ENCODE data around the gene RARRES1.
"Not testable (repeated sequence)": the region's sequence is repeated elsewhere in the genome, so short reads cannot be mapped to it uniquely, and the experiment has no call there.

RARRES1 gene

DNA sequence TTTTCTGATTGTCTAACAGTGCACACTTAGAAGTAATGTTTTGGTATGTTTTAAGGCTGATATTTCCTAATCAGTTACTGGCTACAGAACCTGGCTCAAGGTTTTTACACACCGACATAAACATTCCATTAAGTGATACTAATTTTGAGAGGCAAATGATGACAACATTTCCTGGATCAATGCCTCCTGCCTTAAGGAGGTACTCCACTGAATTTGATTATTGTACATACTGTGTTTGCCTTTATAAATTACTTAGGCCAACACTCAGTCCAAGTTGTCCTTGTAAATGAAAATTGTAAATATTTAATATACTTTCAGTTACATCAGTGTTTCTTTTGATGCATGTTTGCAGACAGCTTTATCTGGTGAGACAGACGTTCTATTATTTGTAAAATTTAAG, 35.6 kb downstream of the RARRES1 start:
- DNase-seq (ENCODE audit: low read depth in 2 of 3, low spot score in 2 of 3): no peak

DNA sequence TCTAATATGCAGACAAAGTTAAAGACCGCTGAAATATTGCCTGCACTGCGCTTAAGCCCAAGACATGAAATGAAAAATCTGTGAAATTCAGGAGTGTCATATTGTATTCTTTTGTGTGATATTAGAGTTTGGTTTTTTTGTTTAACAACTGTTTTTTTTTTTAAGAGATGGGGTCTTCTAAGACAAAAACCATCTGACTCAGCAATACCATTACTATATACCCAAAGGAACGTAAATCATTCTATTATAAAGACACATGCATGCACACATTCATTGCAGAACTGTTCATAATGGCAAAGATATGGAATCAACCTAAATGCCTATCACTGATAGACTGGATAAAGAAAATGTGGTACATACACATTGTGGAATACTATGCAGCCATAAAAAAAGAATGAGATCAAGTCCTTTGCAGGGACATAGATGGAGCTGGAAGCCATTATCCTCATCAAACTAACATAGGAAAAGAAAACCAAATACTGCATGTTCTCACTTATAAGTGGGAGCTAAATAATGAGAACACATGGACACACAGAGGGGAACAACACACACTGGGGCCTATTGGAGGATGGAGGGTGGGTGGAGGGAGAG, 38.3 kb downstream of the RARRES1 start:
- DNase-seq (ENCODE audit: low read depth in 2 of 3, low spot score in 2 of 3): not testable (repeated sequence)

DNA sequence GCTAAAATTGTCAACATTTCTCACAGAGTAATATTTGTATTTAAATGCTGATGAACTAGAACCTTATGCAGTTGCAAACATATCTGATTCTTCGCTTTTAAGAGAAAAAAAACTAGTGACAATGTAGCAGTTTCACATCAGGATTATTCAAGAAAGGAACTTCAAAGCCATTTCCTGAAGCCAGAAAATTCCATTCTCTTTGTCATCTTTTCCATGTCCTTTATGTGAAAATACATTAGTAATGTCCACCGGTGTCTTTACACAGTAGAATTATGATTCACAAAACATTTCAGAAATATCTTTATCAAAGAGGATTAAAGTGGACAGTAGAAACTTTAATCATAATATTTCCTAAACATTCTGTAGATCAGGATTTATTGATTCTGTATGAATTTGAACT, 47.1 kb downstream of the RARRES1 start:
- no peak for DNase-seq (ENCODE audit: low read depth in 2 of 3, low spot score in 2 of 3)

DNA sequence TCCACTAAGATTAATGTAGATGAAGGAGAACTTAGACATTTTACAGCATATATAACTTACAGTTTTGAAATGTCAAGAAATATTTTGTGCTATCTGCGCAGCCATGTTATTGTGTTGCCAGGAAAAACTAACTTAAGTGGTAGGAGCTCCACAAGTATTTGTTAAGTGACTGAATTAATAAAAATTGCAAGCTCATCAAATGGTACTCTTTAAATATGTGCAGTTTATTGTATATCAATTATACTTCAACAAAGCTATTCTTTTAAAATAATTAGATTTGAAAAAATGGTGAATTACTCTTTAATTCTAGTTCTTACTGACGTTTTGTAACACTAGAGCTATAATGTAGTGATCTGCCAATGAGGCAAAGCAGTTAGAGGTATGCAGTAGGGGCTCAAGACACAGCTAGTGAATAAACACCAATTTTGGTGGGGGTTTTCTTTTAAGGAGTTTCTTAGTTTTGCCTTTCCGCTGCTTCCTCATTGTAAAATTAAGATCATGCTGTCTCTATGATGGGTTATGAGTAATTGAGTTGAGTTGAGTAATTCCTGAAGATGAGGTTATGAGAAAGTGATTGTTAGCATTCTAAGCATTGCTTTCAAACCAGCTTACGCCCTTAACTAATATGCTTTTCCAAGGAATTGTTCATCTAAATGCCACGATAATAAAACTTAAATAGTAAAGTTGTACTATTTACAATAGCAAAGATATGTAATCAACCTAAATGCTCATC, 48.9 kb downstream of the RARRES1 start:
- no peak for DNase-seq (ENCODE audit: low read depth in 2 of 3, low spot score in 2 of 3)

DNA sequence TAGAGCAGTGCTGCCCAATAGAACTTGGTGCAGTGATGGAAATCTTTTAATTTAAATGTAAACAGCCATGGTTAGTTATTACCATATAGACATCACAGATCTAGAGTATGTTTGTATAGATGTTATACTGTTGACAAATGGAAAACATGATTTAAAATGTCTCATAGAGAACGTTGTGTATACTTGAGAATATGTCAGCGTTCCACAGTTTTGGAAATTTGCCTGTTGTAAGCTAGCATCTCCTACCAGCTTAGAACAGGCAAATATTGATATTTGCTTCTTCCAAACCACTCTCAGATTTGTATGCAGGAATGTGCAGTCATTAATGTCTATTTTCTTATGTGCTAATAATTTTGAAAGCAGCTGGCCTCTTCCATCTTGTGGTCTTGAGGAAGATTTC, 51.4 kb downstream of the RARRES1 start:
- no peak for DNase-seq (ENCODE audit: low read depth in 2 of 3, low spot score in 2 of 3)

DNA sequence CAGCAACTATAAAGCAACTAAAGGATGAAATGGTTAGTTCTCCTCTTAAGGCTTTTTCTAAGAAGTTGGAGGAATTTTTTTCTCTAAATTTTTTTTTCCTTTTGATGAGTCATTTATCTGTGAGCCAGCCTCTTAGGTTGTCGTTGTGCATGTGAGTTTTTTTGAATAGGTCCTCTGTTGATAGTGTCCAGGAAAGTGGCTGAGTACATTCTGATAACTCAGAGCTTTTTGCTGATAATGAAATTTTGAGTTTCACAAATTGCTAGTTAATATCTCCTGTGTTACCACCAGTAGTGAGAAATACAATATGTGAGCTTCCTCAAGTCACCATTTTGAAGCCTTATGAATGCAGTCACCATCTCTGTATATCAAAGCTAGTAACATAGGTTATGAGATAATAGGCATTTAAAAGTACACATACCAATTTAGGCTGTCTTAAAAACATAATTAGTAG, 52.7 kb downstream of the RARRES1 start:
- no peak for DNase-seq (ENCODE audit: low read depth in 2 of 3, low spot score in 2 of 3)

DNA sequence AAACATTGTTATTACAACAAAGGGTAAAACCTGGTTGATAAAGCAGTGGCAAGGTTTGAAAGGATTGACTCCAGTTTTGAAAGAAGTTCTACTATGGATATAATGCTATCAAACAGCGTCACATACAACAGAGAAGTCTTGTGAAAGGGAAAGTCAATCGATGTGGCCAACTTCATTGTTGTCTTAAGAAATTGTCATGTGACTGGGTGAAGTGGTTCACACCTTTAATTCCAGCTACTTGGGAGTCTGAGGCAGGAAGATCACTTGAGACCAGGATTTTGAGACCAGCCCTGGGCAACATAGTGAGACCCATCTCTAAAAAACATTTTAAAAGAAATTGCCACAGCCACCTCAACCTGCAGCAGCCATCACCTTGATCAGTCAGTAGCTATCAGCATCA, 53.6 kb downstream of the RARRES1 start:
- DNase-seq (ENCODE audit: low read depth in 2 of 3, low spot score in 2 of 3): no peak

DNA sequence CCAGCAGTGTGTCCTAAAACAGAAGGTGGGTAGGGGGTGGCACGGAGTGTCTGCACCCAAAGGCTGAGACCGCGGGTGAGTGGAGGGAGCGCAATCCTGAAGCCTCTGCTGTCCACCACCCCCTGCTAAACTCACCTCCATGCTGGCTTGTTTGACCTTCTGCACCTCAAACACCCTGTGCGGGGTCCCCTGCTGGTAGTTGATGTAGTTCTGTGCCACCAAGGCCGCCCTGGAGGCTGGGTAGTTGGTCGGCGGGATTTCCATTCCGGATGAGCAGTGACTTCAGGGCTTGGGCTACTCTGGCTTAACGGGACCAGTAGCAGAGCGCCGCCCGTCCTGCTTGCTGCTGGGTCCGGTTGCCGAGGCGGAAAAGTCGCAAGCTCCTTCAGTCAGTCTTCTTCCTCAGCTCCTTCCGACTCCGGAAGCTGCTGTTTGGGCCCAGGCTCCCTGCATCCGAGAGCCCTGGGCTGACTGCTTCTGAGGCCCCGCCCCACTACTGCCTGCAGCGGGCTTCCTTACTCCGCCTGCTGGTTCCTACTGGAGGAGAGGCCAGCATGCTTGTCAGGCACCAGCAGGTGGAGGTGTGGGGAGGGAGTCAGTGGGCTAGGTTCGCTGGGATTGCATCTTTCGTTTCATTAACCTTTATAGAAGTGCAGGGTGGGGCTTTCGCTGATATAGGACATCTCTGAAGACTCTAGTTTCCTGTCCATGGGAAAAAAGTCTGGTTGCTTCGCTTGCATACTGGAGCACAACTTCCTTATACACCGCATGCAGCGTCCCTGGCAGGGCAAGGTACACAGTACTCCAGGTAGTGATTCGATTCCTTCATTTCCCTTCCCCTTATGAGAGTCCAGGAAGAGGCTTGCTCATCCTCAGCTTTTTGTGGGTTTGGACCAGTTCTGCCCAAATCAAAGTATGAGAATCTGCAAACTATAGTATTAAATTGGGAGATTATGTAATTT, 59.8 kb downstream of the RARRES1 start, which contains the start of gene LXN:
Gene LXN, minus strand, starts transcription at position 434 of the 962 bp plus-strand sequence. Its CDS starts 170 bp downstream, at position 264.
- DNase-seq (ENCODE audit: low read depth in 2 of 3, low spot score in 2 of 3): peak; percentile 26 to 64 (median 49)

DNA sequence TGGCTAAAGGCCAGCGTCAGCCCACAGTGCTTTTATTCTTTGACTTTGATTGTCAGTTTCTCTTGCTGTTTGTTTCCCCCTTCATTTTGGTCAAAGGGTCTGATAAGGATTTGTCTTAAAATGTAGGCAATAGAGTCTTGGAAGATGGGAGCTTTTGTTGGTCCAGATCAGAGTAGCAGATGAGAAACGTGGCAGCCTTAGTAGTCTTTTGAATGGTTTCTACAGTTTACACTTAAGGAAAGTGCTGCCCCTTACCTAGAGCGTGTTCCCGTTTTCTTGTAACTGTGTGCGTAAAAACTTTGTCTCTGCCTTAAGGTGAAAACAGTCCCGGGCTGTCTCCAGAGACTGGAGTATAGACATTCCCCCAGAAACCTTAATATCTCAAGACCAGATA, 60.4 kb downstream of the RARRES1 start:
- no peak for DNase-seq (ENCODE audit: low read depth in 2 of 3, low spot score in 2 of 3)

DNA sequence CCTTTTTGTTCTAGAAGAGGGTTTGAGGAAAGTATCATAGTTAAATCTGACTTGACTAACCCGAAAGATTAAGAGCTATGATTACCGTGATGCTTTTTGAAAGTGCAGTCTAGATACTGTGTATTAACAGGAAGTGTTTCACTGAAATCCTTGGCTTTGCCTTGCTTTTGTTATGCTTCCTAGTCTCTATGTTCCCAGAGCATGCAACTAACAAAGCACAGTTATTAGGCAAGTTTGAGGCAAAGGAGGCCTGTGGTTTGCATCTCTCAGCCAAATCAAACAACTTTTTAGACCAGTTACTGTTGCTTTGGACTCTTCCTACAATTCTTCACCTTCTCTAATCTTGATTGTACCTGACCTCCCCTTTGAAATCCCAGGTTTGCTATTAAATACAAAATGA, 63.8 kb downstream of the RARRES1 start:
- DNase-seq (ENCODE audit: low read depth in 2 of 3, low spot score in 2 of 3): no peak

DNA sequence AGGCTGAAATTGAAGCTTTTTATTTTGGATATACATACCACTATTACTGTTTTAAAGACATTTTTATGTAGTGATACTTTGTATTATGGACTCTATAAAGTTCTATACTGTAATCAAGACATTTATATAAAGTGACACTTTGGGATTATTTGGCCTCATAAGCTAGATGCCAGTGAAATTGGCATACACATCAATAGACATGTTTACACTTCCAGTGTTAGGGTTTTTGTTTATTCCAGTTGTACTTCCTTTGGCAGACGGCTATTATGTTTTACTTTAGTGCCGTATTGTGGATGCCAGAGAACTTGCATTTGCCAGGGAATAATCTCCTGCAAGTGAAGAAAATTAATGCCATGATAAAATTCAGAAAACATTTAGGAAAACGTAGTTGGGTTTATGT, 65.8 kb downstream of the RARRES1 start:
- no peak for DNase-seq (ENCODE audit: low read depth in 2 of 3, low spot score in 2 of 3)

DNA sequence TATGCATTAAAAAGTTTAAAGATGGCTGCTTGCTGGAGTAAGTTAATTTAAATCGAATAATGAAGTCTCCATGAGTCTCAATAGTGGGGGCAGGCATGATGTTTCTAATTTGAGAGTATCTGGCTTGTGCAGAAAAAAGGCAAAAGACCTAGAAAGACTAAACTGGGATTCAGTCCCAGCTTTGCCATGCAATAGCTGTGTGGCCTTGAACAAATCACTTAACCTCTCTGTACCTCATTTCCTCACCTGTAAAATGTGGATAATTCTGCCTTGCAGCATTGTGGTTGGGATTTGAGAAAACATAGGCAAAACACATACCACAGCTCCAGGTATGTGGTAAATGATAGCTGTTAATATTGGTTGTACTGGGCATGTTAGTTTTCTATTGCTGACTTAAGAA, 68.4 kb downstream of the RARRES1 start:
- DNase-seq (ENCODE audit: low read depth in 2 of 3, low spot score in 2 of 3): no peak

DNA sequence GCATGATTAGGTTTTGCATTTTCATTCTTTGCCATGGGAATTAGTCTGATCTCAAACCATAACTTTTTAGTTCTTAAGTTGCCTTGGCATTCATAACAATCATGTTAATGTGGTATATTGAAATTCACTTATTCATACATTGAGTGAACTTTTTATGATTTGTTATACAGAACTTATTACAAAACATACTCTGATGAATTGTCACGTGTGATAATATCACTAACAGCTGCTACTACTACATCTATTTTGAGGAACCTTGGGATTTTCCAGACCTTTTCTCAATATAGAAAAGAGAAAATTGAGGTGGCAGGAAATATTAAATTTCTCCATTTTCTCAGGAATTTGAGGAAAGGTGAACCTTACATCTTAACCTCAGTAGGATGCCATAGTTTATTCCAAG, 69.0 kb downstream of the RARRES1 start:
- DNase-seq (ENCODE audit: low read depth in 2 of 3, low spot score in 2 of 3): no peak

DNA sequence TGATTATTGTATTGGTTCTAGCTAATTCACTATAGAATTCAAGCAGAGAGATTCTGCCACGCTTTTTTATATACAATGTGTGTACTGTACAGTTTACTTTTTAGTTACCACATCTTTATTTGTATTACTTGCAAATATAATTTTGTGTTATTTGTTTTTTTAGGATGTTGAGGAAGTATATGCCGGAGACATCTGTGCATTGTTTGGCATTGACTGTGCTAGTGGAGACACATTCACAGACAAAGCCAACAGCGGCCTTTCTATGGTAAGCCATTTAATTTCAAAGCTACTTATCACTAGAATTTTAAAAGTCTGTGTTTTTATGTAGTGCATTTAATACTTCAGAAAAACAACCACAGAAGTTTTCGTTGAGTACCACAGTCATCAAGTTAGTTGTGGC, 71.5 kb downstream of the RARRES1 start:
- DNase-seq (ENCODE audit: low read depth in 2 of 3, low spot score in 2 of 3): no peak

DNA sequence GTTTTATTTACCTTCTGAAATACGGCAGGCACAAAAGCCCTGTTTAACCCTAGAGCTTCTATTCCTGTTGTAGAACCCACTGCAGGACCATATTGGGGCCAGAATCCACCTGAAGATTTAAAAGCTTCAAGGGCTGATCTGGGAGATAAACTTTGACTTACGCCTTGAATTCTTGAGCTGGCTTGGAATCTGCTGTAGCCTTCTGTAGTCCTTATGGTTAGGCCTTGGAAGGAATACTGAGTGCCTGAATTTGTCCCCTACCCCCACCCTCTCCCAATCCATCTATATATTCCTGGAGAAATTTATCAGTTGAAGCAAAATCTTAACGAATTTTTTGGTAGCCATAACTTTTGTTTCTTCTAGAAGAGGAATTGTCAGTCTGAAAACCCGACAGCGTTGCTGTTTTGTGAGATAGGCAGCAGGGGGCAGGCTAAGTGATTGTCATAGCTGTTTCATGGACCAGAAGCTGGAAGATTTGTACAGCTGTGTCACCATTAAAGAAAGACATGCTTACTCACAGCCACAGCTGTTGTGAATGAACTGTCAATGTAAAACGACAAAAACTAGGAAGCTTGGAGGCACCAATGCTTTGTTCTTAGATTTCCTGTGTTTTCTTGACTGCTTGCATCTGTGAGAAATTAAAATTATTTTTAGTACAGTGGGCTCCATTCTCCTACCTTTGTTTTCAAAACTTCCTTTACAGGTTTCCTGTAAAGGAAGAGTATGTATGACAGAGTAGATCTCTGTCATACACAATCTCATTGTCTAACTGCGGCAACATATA, 72.6 kb downstream of the RARRES1 start:
- DNase-seq (ENCODE audit: low read depth in 2 of 3, low spot score in 2 of 3): no peak

DNA sequence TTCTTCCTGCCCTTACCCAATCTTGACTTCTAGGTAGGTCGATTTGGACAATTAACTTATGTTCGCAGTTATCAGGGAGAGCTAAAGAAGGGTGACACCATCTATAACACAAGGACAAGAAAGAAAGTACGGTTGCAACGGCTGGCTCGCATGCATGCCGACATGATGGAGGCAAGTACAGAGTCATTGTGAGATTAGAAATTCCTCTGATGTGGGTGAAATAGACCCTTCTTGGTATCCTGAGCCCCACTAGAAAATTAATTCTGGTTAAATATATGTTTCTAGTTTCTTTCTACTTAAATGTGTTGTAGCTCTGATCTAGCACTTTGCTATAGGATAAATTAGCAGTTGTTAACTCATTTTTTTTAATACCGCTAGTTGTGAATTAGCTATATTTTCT, 73.4 kb downstream of the RARRES1 start:
- DNase-seq (ENCODE audit: low read depth in 2 of 3, low spot score in 2 of 3): no peak

DNA sequence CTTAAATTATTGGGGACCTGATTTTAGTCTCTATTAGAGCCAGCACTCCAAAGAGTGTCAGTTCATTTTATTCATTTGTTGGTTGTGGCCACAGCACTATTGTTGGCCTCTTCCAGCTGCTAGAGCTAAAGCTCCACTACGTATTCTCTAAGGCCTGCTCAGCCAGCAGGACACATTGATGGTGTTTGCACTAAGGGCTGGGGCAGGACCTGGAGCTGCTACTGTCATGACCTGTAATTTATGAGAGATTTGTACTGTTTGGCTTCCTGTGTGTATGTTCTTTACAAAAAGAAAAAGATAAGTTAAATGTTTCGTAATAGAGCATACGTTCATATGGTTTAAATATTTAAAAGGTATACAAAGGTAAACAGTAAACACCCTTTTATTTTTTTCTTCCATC, 79.8 kb downstream of the RARRES1 start:
- DNase-seq (ENCODE audit: low read depth in 2 of 3, low spot score in 2 of 3): no peak

DNA sequence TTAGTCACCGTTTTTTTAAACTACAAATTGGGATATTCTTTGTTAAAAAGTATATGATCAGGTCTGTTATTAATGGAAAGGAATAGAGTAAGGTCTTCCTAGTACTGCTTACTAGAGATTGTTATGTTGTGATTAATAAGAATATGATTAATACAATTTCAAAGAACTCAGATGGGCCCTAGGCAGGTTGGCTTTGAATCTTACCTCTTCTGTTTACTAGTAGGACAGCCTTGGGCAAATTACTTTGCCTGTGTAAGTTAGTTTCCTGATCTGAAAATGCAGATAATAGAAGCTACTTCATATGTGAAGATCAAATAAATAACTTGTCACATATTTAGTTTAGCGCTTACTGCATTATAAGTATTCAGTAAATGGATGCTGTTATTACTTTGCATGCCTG, 81.1 kb downstream of the RARRES1 start:
- no peak for DNase-seq (ENCODE audit: low read depth in 2 of 3, low spot score in 2 of 3)

DNA sequence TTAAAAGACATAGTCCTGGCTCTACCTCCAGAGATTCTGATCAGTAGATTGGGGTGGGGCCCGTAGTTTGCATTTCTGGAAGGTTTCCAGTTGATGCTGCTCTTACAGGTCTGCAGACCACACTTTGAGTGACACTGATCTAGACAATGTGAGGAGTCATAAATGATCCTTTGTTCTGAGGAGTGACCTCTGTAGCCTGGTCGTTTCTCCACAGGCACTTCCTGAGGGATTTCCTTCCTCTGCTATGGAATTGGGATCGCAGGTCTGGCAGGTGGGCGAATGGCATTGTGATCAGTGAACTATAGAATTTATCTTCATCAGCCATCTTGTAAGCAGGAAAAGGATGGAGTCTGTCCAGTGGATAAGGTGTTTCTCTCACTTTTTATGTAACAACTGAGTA, 82.5 kb downstream of the RARRES1 start:
- no peak for DNase-seq (ENCODE audit: low read depth in 2 of 3, low spot score in 2 of 3)
